Right atrium auricular region (tissue), 2 donors: ENCODE results near the gene SLC2A5. TPM values are rescaled to one million over a fixed set of nuclear protein-coding genes. Genes with fewer than 3 reads are reported as not detected.

Experiments used
- DNase-seq: peaks from one replicate; pipeline ENCODE4 v3.0.0-alpha.2; 2019; ENCODE audit warnings: low spot score
- H3K27ac ChIP-seq, 2 donors: fragments of 200-600 bp; sonication (generic); 1 replicate in 1 of 2; 2 replicates in 1 of 2; pipeline ENCODE4 v1.5.1; 2016 to 2019
- H3K27me3 ChIP-seq, 2 donors: fragments of 200-600 bp; sonication (generic); one replicate each; pipeline versions ENCODE4 v1.5.1 to v1.6.0; 2017 to 2019
- H3K36me3 ChIP-seq: fragments of 200-600 bp; sonication (generic); one replicate; pipeline ENCODE4 v1.5.1; 2016
- H3K4me1 ChIP-seq, 2 donors: fragments of 200-600 bp; sonication (generic); one replicate each; pipeline versions ENCODE4 v1.5.1 to v1.6.0; 2017 to 2019
- H3K4me3 ChIP-seq, 2 donors: fragments of 200-600 bp; sonication (generic); 1 replicate in 1 of 2; 2 replicates in 1 of 2; pipeline ENCODE4 v1.5.1; 2017 to 2019; ENCODE audit warnings: mild to moderate bottlenecking in 1 of 2, moderate library complexity in 1 of 2
- H3K9me3 ChIP-seq, 2 donors: fragments of 200-600 bp; sonication (generic); one replicate each; pipeline ENCODE4 v1.5.1; 2019
- total RNA-seq, 2 donors: library from RNA; depleted of rRNA; stranded (reverse); fragments of >200 nt; gene quantifications; one replicate each; pipeline ENCODE4 v1.1.0, GENCODE V29; 2016
- TF ChIP-seq, protein P1 (sequence below), 2 donors: fragments of 200-600 bp; sonication (generic); IDR thresholded peaks; one replicate each; pipeline ENCODE4 v1.5.1; 2019; ENCODE audit warnings: antibody characterized with exemption in 2 of 2

SLC2A5 gene
- total RNA-seq, 2 donors from 2014 or later = 0.26 to 0.94 TPM

GRCh38 chr1:9111357-9111691 lies 41.9 kb upstream of the SLC2A5 start:
- DNase-seq = no peak
- no peaks in the 10 kb centered on the region for H3K9me3 ChIP-seq
- no peaks in the 10 kb centered on the region for H3K27me3 ChIP-seq
- H3K36me3 ChIP-seq = peaks cover 4% of the 10 kb centered on the region
- H3K4me1 ChIP-seq = peaks cover 0 to 8% of the 10 kb centered on the region in 2 donors
- H3K27ac ChIP-seq = no peak overlapping the region
- H3K4me3 ChIP-seq = no peak overlapping the region
- TF ChIP-seq, protein P1, sequence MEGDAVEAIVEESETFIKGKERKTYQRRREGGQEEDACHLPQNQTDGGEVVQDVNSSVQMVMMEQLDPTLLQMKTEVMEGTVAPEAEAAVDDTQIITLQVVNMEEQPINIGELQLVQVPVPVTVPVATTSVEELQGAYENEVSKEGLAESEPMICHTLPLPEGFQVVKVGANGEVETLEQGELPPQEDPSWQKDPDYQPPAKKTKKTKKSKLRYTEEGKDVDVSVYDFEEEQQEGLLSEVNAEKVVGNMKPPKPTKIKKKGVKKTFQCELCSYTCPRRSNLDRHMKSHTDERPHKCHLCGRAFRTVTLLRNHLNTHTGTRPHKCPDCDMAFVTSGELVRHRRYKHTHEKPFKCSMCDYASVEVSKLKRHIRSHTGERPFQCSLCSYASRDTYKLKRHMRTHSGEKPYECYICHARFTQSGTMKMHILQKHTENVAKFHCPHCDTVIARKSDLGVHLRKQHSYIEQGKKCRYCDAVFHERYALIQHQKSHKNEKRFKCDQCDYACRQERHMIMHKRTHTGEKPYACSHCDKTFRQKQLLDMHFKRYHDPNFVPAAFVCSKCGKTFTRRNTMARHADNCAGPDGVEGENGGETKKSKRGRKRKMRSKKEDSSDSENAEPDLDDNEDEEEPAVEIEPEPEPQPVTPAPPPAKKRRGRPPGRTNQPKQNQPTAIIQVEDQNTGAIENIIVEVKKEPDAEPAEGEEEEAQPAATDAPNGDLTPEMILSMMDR (IDR thresholded peaks at IDR 0.05) = no peak

DNA sequence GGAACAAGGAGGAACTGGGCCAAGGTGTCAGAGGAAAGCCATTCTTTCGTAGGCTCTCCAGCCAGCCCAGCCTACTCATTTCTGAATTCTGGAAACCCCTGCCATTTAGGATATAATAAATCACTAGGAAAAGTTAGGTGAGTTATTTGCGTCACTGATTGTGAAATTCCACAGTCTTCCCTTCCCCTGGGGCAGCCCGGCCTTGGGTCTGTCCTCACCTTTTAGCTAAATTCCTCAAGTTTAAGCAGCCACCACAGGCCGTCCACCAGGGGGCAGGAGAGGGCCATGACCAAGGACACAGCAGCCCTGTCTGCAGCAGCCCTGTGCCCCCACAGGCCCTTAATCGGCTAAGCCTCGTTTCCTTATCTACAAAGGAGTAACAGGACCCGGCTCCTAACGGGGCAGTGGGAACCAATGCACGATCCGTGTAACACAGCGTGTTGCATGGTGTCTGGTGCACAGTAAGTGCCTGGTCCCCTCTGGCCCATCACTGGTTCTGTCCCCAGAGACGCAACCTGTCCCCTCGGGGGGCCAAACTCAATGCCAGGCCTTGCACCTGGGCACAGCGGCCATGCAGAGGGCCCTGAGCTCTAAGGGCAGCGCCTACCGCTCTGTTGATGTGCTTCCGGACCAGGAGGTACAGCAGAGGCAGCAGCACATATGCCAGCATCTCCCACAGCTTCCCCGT lies 41.4 kb upstream of the SLC2A5 start:
- peaks cover 4% of the 10 kb centered on the region for H3K36me3 ChIP-seq
- H3K27ac ChIP-seq = no peak overlapping the region
- DNase-seq = peak; percentile 93
- TF ChIP-seq, protein P1 (IDR thresholded peaks at IDR 0.05) = peak; percentile 84 to 94
- peaks cover 0 to 8% of the 10 kb centered on the region in 2 donors for H3K4me1 ChIP-seq
- H3K27me3 ChIP-seq = no peaks in the 10 kb centered on the region
- H3K9me3 ChIP-seq = no peaks in the 10 kb centered on the region
- no peak overlapping the region for H3K4me3 ChIP-seq

GRCh38 chr1:9108056-9108665 lies 38.7 kb upstream of the SLC2A5 start:
- Histone ChIP-seq H3K9me3 (no peaks in the 10 kb centered on the region), H3K4me3 (no peak overlapping the region), H3K36me3 (peaks cover 24% of the 10 kb centered on the region), H3K27me3 (no peaks in the 10 kb centered on the region), H3K27ac (no peak overlapping the region), H3K4me1 (peaks cover 0 to 8% of the 10 kb centered on the region in 2 donors)
- DNase-seq = no peak
- TF ChIP-seq, protein P1 (IDR thresholded peaks at IDR 0.05) = no peak

- DNase-seq = no peak
- Histone ChIP-seq H3K9me3 (no peaks in the 10 kb centered on the region), H3K27me3 (no peaks in the 10 kb centered on the region), H3K4me3 (no peak overlapping the region), H3K36me3 (peaks cover 30% of the 10 kb centered on the region), H3K27ac (no peak overlapping the region), H3K4me1 (peaks cover 0 to 8% of the 10 kb centered on the region in 2 donors)
- TF ChIP-seq, protein P1 (IDR thresholded peaks at IDR 0.05) = no peak
These were observed 37.7 kb upstream of the SLC2A5 start for GRCh38 chr1:9107136-9107535.

GRCh38 chr1:9106286-9106685 lies 36.9 kb upstream of the SLC2A5 start:
- peaks cover 0 to 8% of the 10 kb centered on the region in 2 donors for H3K4me1 ChIP-seq
- H3K27me3 ChIP-seq = no peaks in the 10 kb centered on the region
- H3K4me3 ChIP-seq = no peak overlapping the region
- TF ChIP-seq, protein P1 (IDR thresholded peaks at IDR 0.05) = no peak
- no peak for DNase-seq
- H3K36me3 ChIP-seq = peaks cover 34% of the 10 kb centered on the region
- no peaks in the 10 kb centered on the region for H3K9me3 ChIP-seq
- H3K27ac ChIP-seq = no peak overlapping the region
